ENCODE measurements around the gene DDA1.

The DDA1 gene

DNA sequence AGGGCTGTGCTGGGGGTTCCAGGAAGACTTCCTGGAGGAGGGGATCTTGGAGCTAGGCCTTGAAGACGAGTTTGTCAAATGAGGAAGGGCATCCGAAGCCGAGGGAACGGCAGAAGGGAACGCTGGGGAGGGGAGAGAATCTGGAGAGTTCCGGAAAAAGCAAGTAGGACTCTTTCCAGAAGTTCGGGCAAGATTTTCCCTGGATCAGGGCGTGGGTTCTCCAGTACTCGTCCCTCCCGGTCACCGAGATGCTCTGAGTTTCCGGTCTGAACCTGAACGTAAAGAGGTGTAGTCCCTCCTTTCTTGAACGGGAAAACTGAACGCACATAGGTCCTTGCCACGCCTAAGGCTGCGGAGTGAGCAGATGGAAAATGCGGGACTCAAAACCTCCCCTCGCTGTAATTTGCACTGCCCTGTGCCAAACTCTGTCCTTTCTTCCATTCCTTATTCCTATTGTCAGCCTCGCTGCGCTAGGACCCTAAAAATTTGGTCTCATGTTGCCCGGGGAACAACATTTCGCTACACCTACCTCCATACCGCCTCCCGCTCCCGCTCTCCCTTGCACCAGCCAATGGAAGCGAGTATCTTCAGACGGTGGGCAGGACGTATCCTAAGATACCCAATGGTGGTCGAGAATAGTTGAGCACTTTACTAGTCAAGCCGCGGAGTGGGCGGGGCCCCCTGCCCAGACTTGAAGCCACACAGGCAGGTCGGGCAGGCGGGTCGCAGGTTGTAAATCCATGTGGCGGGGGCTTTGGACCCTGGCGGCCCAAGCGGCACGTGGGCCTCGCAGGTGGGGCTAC, 27.7 kb downstream of the DDA1 start, which contains the start of gene GTPBP3:
Gene GTPBP3, plus strand, starts transcription at position 682 of the 803 bp plus-strand sequence. Its CDS starts 59 bp downstream, at position 741.
- TF ChIP-seq, protein P1, sequence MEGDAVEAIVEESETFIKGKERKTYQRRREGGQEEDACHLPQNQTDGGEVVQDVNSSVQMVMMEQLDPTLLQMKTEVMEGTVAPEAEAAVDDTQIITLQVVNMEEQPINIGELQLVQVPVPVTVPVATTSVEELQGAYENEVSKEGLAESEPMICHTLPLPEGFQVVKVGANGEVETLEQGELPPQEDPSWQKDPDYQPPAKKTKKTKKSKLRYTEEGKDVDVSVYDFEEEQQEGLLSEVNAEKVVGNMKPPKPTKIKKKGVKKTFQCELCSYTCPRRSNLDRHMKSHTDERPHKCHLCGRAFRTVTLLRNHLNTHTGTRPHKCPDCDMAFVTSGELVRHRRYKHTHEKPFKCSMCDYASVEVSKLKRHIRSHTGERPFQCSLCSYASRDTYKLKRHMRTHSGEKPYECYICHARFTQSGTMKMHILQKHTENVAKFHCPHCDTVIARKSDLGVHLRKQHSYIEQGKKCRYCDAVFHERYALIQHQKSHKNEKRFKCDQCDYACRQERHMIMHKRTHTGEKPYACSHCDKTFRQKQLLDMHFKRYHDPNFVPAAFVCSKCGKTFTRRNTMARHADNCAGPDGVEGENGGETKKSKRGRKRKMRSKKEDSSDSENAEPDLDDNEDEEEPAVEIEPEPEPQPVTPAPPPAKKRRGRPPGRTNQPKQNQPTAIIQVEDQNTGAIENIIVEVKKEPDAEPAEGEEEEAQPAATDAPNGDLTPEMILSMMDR (IDR thresholded peaks at IDR 0.05) = no peak

DNA sequence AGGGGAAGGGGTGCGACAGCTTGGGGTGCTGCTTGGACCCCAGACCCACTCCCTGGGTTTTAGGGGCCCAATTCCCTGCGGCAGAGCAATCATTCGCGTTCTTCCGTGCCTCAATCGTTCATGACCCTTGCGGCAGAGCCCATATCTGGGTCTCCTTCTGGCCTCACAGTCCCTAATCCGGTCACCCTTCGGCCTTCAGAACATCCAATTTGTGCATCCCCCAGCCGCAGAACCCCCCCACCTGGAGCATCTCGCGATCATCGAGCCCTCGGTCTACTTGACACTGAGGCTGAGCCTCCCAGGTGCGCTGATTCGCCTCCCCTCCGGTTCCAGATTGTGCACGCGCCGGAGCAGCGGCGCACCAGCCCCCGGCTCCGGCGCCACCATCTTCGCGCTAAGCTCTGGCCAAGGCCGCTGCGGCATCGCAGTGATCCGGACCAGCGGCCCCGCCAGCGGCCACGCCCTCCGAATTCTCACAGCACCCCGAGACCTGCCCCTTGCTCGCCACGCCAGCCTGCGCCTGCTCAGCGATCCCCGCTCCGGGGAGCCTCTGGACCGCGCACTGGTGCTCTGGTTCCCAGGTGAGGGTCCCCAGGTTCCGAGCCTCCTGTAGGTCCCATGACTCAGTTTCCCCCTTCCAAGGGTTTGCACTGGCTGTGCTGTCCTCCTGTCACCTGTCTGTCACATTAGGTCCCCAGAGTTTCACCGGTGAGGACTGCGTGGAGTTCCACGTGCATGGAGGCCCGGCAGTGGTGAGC, 28.5 kb downstream of the DDA1 start:
- TF ChIP-seq, protein P1 (IDR thresholded peaks at IDR 0.05) = no peak

DNA sequence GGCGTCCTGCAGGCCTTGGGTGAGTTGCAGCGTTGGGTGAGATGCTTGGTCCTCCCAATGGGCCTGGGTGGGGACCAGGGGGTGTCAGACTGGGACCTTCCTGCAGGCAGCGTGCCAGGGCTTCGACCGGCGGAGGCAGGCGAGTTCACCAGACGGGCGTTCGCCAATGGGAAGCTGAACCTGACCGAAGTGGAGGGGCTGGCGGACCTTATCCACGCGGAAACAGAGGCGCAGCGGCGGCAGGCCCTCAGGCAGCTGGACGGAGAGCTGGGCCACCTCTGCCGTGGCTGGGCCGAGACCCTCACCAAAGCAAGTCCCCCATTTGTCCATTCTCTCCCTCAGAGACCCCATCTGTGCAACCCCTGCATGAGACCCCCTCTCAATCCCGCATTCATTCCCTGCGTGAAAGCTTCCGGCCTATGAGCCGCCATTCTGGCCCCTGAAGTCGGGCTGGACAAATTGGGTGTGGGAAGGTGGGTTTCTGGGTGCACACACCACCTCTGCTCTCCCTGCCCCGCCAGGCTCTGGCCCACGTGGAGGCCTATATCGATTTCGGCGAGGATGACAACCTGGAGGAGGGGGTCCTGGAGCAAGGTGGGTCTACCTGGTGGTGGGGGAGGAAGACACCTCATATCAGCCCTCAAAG, 29.2 kb downstream of the DDA1 start:
- TF ChIP-seq, protein P1 (IDR thresholded peaks at IDR 0.05) = no peak

DNA sequence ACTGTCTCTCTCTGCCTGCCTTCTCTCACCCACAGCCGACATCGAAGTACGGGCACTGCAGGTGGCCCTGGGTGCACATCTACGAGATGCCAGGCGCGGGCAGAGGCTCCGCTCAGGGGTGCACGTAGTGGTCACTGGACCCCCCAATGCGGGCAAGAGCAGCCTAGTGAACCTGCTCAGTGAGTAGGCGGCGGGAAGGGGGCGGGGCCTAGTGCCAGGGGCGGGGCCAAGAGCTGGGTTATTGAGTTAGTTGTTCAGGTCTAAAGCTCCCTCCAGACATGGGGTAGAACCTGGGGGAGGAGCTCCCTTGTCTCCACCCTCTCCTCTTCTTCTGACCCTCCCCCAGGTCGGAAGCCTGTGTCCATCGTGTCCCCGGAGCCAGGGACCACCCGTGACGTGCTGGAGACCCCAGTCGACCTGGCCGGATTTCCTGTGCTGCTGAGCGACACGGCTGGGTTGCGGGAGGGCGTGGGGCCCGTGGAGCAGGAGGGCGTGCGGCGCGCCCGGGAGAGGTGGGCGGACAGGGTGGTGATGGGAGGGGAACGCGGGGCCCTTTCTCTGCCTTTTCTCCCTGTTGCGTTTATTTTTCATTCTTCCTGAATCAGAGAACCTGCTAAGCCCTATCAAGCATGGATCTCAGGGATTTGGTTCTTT, 29.9 kb downstream of the DDA1 start:
- TF ChIP-seq, protein P1 (IDR thresholded peaks at IDR 0.05) = no peak

DNA sequence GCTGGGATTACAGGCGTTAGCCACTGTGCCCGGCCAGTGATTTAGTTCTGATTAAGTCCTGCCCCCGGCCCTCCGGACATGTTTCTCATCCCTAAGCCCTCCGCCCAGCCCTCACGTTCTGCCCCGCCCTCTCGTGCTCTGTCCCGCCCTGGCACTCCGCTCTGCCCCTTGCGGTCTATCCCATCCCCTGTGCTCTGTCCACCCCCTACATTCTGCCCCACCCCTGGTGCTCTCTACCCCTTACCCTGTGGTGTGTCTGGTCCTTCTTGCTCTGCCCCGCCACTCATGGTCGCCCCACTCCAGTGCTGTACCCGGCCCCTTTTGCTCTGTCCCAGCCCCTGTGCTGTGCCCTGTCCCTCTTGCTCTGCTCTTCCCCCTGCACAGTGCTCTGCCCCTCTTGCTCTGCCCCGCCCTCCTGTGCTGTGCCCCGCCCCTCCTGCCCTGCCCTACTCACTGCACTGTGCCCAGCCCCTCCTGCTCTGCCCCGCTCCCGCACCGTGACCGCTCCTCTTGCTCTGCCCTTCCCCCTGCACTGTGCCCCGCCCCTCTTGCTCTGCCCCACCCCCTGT, 31.0 kb downstream of the DDA1 start:
- TF ChIP-seq, protein P1 (IDR thresholded peaks at IDR 0.05) = no peak

DNA sequence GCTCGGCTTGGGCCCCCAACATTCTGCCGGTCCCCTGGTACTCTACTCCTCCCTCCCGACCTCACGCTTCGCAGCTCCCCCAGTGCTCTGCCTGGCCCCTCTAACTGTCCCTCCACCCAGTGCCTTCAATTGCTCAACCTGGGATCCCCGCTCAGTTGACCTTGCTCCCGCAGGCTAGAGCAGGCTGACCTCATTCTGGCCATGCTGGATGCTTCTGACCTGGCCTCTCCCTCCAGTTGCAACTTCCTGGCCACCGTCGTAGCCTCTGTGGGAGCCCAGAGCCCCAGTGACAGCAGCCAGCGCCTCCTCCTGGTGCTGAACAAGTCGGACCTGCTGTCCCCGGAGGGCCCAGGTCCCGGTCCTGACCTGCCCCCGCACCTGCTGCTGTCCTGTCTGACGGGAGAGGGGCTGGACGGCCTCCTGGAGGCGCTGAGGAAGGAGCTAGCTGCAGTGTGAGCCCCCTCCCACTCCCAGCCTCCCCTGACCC, 31.6 kb downstream of the DDA1 start:
- TF ChIP-seq, protein P1 (IDR thresholded peaks at IDR 0.05) = no peak

GRCh38 chr19:17341386-17341785, 32.0 kb downstream of the DDA1 start:
- TF ChIP-seq, protein P1 (IDR thresholded peaks at IDR 0.05) = no peak
